ENCODE results near the gene CABLES1. TPM values are rescaled to one million over a fixed set of nuclear protein-coding genes. Genes with fewer than 3 reads are reported as not detected.

The CABLES1 gene
- polyA plus RNA-seq, 4 donors: 10.6 to 24.2 (median 23.7) TPM

DNA sequence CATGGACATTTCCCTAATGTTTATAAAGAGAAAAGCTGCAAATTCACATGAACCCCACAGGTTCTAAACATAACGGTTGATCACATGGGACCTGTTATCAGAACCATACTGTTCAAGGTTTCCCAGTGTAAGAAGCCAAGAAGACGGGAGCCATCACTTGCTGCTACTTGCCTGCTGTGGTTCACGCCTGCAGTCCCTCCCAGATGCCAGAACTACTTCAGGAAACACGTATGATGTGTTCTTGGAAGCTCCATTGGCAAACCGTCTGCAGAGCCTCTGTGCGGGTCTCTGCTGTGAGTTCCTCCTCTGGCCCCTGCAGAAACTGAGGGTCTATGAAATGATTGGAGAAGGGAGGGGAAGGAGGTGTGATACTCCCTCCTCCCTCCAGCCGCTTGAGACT, 75.2 kb downstream of the CABLES1 start:
- DNase-seq (ENCODE audit: low read depth in 4 of 4, low spot score in 3 of 4): no peak

- no peak for DNase-seq (ENCODE audit: low read depth in 4 of 4, low spot score in 3 of 4)
Observed at GRCh38 chr18:23211146-23211545, 75.9 kb downstream of the CABLES1 start.

- DNase-seq (ENCODE audit: low read depth in 4 of 4, low spot score in 3 of 4): no peak
Observed at GRCh38 chr18:23212161-23212560, 76.9 kb downstream of the CABLES1 start.

DNA sequence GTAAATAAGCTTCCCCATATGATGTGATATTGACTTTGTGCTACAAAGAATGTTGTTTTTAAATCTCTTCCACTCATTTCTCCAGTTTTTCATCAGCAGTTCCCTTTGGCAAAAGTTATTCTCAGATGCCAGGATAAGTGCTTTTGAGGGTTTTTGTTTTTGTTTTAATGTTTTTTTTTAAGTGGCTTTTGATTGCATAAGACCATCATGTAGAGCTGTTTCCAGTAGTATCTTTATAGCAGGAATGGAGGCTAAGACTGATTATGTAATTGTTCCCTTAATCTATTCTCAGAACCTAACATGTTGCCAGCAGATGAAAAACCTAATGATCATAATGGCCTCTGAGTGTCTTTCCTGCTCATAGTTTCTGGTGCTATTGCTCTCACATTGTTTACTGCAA, 77.9 kb downstream of the CABLES1 start:
- DNase-seq (ENCODE audit: low read depth in 4 of 4, low spot score in 3 of 4): no peak

DNA sequence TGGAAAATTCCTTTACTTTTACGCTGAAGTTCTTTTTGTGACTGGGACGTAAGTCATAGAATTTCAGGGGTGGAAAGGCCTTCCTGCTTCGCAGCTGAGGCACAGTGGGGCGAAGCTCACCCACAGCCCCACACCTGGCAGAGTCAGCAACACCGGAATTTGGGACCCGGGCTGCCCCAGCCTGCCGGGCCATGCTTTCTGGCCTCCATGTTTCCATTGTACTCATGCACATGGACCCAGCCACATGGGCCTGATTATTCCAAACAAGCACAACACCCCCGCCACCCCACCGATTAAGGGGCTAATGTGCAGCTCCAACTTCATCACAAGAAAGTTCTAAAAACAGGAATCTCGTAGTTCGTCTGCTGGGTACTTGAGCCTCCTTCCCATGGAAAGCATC, 82.5 kb downstream of the CABLES1 start:
- DNase-seq (ENCODE audit: low read depth in 4 of 4, low spot score in 3 of 4): no peak

DNA sequence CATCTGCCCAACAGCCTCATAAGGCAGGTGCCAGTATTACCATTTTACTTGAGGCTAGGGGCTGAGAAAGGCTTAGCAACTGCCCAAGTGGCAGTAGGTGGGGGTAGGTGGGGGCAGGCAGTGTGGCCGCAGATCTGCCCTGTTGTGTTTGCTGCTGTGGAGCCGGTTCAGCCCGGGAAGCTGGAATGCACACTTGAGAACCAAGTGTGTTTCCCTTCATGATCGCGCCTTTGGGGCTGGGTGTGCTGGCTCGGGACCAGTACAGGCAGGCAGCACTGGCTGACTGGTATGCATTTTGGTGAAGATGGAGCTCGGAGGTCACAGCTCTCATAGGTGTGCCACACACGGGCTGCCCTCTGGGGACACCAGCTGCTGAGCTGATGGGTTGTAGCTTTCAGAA, 85.1 kb downstream of the CABLES1 start:
- DNase-seq (ENCODE audit: low read depth in 4 of 4, low spot score in 3 of 4): no peak

- DNase-seq (ENCODE audit: low read depth in 4 of 4, low spot score in 3 of 4): no peak
Observed at GRCh38 chr18:23223641-23224040, 88.4 kb downstream of the CABLES1 start.

GRCh38 chr18:23225503-23225902, 90.2 kb downstream of the CABLES1 start:
- peak in 3 of 4 donors; percentile 39 to 52 (median 52) for DNase-seq (ENCODE audit: low read depth in 4 of 4, low spot score in 3 of 4)

- DNase-seq (ENCODE audit: low read depth in 4 of 4, low spot score in 3 of 4): no peak
Observed at GRCh38 chr18:23226391-23226790, 91.1 kb downstream of the CABLES1 start.

- no peak for DNase-seq (ENCODE audit: low read depth in 4 of 4, low spot score in 3 of 4)
Observed at GRCh38 chr18:23226930-23227725, 91.8 kb downstream of the CABLES1 start.

GRCh38 chr18:23227726-23228070, 92.4 kb downstream of the CABLES1 start:
- no peak for DNase-seq (ENCODE audit: low read depth in 4 of 4, low spot score in 3 of 4)

DNA sequence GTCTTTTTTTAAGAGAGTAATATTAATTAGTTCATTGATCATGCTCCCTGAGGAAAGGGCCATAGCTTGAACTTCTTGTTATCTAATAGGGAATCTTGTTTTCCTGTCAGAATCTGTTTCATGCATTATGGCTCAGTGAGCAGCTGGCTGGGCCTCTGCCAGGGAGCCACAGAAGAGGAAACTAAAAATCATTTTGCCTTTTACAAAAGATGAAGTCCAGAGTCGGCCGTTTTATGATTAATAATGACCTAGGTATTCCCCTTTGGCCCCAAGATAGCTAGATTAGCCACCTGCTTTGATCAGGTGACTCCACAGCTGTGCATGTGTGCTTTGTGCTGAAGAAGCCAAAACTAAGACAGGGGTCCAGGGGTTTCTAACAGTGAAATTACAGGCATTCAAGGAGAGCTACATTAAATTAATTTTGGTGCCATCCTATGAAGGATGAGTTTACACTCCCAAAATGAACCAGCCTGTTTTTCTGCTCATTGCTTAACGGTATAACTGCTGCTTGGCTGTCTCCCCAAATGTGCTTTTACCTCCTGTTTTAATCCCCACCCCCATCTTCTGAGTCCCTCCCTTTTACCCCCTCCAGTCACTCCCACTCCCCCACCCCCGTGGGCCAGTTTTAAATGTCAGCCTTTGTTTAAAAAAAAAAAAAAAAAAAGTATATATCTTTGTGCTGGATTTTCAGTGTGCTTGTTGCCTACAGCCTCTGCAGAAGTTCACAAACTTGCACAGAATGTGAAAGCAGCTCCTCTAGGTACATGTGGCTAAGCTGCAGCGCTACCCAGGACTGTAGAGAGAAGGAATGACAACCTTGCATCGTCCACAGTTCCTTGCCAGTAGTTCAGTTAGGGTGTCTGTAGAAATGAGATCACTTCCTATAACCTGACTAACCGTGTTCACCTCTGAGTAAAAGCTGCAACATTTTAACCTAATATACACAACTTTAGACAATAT, 93.1 kb downstream of the CABLES1 start:
- DNase-seq (ENCODE audit: low read depth in 4 of 4, low spot score in 3 of 4): no peak

- DNase-seq (ENCODE audit: low read depth in 4 of 4, low spot score in 3 of 4): no peak
Observed at GRCh38 chr18:23229472-23229871, 94.2 kb downstream of the CABLES1 start.

- DNase-seq (ENCODE audit: low read depth in 4 of 4, low spot score in 3 of 4): no peak
Observed at GRCh38 chr18:23230686-23231085, 95.4 kb downstream of the CABLES1 start.

DNA sequence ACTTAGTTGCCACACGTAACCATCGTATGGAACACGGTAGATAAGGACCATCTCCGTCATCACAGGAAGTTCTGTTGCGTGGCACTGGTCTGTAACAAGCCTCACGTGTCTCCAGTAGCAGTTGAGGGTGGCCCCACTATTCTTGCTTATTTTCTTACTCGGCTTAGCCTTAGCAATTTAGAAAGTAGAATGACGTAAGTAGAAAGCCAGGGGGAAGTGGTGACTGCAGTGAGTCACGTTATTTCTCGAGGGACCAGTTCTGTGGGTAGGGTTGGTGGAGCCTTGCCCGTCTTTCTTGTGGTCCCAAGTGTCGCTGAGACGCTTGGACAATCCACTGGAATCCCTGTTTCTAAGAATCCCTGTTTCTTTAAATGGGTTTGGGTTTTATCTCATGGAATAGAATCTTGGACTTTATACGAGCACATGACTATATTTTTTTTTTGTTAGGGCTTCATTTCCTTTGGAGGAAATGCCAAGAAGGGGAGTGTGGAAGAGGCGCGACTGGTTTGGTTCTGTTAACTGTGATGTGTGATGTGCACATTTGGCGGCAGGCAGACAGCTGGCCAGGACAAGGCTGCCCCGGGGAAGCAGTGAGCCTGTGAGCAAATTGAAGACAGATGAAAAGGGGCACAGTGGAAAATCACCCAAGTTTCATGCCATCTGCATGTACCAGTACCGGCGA, 96.2 kb downstream of the CABLES1 start:
- DNase-seq (ENCODE audit: low read depth in 4 of 4, low spot score in 3 of 4): no peak

- no peak for DNase-seq (ENCODE audit: low read depth in 4 of 4, low spot score in 3 of 4)
Observed at GRCh38 chr18:23232331-23232730, 97.0 kb downstream of the CABLES1 start.

- no peak for DNase-seq (ENCODE audit: low read depth in 4 of 4, low spot score in 3 of 4)
Observed at GRCh38 chr18:23234619-23235018, 99.3 kb downstream of the CABLES1 start.

GRCh38 chr18:23235336-23235735, 100.1 kb downstream of the CABLES1 start:
- DNase-seq (ENCODE audit: low read depth in 4 of 4, low spot score in 3 of 4): no peak

GRCh38 chr18:23235860-23236259, 100.6 kb downstream of the CABLES1 start:
- no peak for DNase-seq (ENCODE audit: low read depth in 4 of 4, low spot score in 3 of 4)

GRCh38 chr18:23236876-23237468, 101.7 kb downstream of the CABLES1 start:
- DNase-seq (ENCODE audit: low read depth in 4 of 4, low spot score in 3 of 4): no peak

Data from left renal pelvis (tissue), 4 donors.